Tibial artery (tissue), 4 donors: ENCODE measurements around the gene SCLT1.

Experiments
- DNase-seq, 2 donors: peaks; one replicate each; pipeline ENCODE4 v3.0.0-alpha.2; 2019
- H3K27ac ChIP-seq, 2 donors: fragments of 200-600 bp; sonication (generic) in 1 of 2; 1 replicate in 1 of 2; 2 replicates in 1 of 2; pipeline ENCODE4 v1.5.1; 2018 to 2019; ENCODE audit warnings: mild to moderate bottlenecking in 1 of 2
- H3K27me3 ChIP-seq, 2 donors: fragments of 200-600 bp; sonication (generic) in 1 of 2; one replicate each; pipeline versions ENCODE4 v1.5.1 to v1.6.0; 2016 to 2019
- H3K36me3 ChIP-seq, 3 donors: fragments of 200-600 bp; sonication (generic) in 2 of 3; one replicate each; pipeline ENCODE4 v1.5.1; 2016 to 2019; ENCODE audit warnings: mild to moderate bottlenecking in 2 of 3
- H3K4me1 ChIP-seq, 4 donors: fragments of 200-600 bp; sonication (generic) in 2 of 4; 1 replicate in 3 of 4; 2 replicates in 1 of 4; pipeline ENCODE4 v1.5.1; 2016 to 2019
- H3K4me3 ChIP-seq, 2 donors: fragments of 200-600 bp; sonication (generic) in 1 of 2; 1 replicate in 1 of 2; 2 replicates in 1 of 2; pipeline ENCODE4 v1.5.1; 2018 to 2019; ENCODE audit warnings: mild to moderate bottlenecking in 2 of 2
- H3K9me3 ChIP-seq, 3 donors: fragments of 200-600 bp; sonication (generic) in 1 of 3; one replicate each; pipeline ENCODE4 v1.5.1; 2016 to 2019
- intact Hi-C: fragments of 100-400 bp; cut with DNase I; formaldehyde crosslinking; loops from one replicate; pipeline ENCODE4 v1.15.0; 2023; ENCODE audit warnings: low total_unique reads
- TF ChIP-seq, protein P1 (sequence below), 2 experiments: fragments of 200-600 bp in 1 of 2; fragments of 450-650 bp in 1 of 2; IDR thresholded peaks; one replicate each; pipeline ENCODE4 v1.5.1; 2017 to 2019; ENCODE audit warnings: antibody characterized with exemption in 2 of 2, mild to moderate bottlenecking in 1 of 2, moderate library complexity in 1 of 2

Gene SCLT1

DNA sequence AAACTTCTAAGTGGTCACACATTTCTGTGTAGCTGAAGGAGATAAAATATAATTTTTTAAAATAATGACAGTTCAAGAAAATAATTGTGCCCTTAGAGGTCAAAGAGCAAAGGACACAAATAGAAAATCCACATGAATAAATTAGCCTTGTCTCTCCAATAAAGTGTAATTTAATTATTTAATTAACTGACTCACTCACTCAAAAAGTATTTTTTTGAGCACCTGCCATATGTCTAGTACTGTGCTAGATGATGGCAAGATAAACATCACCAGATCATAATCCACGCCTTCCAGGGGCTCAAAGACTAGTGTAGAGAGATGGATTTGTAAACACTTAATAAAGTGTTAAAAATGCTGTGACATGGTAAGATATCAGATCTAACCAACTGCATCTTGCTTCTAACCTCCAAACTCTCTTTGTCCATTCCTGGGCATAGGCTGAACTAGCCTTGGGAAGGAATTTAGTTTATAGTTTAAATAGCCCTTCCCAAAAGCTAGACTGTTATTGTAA is 112.5 kb downstream of the SCLT1 start:
- TF ChIP-seq, protein P1, sequence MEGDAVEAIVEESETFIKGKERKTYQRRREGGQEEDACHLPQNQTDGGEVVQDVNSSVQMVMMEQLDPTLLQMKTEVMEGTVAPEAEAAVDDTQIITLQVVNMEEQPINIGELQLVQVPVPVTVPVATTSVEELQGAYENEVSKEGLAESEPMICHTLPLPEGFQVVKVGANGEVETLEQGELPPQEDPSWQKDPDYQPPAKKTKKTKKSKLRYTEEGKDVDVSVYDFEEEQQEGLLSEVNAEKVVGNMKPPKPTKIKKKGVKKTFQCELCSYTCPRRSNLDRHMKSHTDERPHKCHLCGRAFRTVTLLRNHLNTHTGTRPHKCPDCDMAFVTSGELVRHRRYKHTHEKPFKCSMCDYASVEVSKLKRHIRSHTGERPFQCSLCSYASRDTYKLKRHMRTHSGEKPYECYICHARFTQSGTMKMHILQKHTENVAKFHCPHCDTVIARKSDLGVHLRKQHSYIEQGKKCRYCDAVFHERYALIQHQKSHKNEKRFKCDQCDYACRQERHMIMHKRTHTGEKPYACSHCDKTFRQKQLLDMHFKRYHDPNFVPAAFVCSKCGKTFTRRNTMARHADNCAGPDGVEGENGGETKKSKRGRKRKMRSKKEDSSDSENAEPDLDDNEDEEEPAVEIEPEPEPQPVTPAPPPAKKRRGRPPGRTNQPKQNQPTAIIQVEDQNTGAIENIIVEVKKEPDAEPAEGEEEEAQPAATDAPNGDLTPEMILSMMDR (IDR thresholded peaks at IDR 0.05), result no peak
- intact Hi-C loops, result no loop called here
- no peaks in the 10 kb centered on the region for H3K27me3 ChIP-seq
- no peak for DNase-seq
- peaks cover 0 to 1% (median 0%) of the 10 kb centered on the region in 3 donors for H3K36me3 ChIP-seq
- H3K27ac ChIP-seq, result no peak overlapping the region
- no peaks in the 10 kb centered on the region for H3K9me3 ChIP-seq
- no peak overlapping the region for H3K4me3 ChIP-seq
- H3K4me1 ChIP-seq, result no peaks in the 10 kb centered on the region

DNA sequence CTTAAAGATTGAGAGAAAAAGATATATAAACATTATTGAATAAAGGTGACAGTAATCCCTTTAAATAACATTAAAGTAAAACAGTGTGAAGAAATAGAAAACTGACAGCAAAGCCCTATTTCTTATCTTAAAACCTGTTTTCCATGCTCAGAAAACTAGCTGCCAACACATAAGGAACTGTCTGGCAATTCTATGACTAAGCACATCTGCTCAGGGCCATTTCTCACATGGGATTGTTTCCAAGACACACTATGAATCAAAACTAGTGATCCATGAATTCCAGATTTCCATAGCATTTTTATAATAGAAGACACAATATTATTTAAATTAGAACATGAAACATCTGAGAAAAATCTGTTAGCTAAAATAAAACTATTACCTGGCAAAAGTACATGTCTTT is 113.4 kb downstream of the SCLT1 start:
- no peak overlapping the region for H3K27ac ChIP-seq
- no peaks in the 10 kb centered on the region for H3K27me3 ChIP-seq
- intact Hi-C loops, result no loop called here
- no peaks in the 10 kb centered on the region for H3K9me3 ChIP-seq
- no peaks in the 10 kb centered on the region for H3K4me1 ChIP-seq
- no peak for DNase-seq
- TF ChIP-seq, protein P1 (IDR thresholded peaks at IDR 0.05), result no peak
- no peaks in the 10 kb centered on the region for H3K36me3 ChIP-seq
- no peak overlapping the region for H3K4me3 ChIP-seq

DNA sequence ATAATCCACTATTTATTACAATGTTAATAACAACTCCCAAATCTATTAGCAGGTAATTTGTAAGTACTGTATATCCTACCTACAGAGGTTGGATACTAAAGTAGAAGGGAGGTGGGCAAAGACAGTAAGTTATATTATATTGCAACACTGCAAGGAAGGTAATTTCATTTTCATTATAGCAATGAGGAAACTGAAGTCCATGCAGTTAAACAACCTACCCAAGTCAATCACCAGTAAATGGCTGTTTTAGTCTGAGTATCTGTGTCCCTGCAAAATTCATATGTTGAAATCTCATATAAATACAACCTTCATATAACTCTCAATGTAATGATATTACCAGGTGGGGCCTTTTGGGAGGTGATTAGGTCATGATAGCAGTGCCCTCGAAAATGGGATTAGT is 114.4 kb downstream of the SCLT1 start:
- Histone ChIP-seq H3K4me1 (no peaks in the 10 kb centered on the region), H3K36me3 (no peaks in the 10 kb centered on the region), H3K27me3 (no peaks in the 10 kb centered on the region), H3K9me3 (no peaks in the 10 kb centered on the region), H3K4me3 (no peak overlapping the region), H3K27ac (no peak overlapping the region)
- TF ChIP-seq, protein P1 (IDR thresholded peaks at IDR 0.05), result no peak
- intact Hi-C loops, result no loop called here
- no peak for DNase-seq

DNA sequence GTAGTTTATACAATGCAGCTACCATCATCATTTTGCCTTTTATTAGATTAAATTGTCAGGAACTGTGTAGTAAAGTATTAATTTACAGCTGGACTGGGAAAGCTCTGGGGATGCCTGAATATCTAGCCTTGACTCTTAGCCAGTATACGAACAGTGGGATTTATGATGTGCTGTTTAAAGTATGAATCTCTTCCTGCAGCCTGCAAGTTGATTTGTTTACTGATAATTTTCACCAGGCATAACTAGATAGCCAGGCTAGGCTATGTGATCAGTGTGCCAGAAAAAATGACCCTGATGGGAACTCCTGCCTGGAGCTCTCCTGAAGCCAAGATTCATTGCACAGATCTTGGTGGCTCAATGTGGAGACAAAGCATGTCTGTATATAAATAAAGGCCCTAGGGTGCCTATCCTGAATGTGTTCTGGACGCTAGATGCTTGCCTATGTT is 119.2 kb downstream of the SCLT1 start:
- Histone ChIP-seq H3K27me3 (no peaks in the 10 kb centered on the region), H3K4me1 (no peaks in the 10 kb centered on the region), H3K27ac (no peak overlapping the region), H3K4me3 (no peak overlapping the region), H3K36me3 (peaks cover 0 to 2% (median 0%) of the 10 kb centered on the region in 3 donors), H3K9me3 (no peaks in the 10 kb centered on the region)
- TF ChIP-seq, protein P1 (IDR thresholded peaks at IDR 0.05), result no peak
- no peak for DNase-seq
- intact Hi-C loops, result no loop called here

DNA sequence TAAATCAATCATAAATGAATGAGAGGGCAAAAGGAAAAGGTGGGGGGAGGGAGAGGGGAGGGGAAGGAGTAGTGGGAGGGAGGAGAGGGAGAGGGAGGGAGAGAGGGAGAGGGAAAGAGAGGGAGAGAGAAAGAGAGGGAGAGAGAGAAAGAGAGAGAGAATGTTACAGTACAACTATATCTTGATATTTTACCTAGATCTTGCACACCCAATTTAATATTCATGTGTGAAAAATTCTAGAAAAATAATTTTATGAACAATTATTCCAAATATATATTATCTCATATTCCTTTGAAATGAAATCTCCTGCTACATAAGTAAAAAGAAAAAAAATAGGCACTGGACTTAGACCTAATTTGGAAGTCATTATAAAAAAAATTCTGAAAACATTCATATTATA is 120.0 kb downstream of the SCLT1 start:
- DNase-seq, result no peak
- Histone ChIP-seq H3K9me3 (no peaks in the 10 kb centered on the region), H3K27me3 (no peaks in the 10 kb centered on the region), H3K27ac (no peak overlapping the region), H3K36me3 (peaks cover 0 to 6% (median 0%) of the 10 kb centered on the region in 3 donors), H3K4me3 (no peak overlapping the region), H3K4me1 (no peaks in the 10 kb centered on the region)
- intact Hi-C loops, result no loop called here
- TF ChIP-seq, protein P1 (IDR thresholded peaks at IDR 0.05), result no peak

DNA sequence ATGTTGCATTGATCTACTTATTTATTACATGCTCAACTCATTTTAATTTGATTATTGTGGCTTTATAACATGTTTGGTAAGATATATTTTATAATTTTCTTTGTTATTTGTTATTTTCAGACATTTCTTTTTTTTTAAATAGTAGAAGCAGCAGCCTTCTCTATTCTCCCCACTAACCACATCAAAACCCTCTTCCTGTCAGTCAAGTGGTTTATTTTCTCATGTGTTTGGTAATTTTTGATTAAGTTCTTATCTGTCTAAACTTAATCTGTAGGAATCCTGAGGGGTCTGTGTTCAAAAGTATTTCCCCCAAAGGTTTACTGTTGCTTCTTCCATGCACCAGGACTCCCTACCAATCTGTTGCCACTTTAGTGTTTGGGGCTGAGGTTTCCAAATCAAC is 131.9 kb downstream of the SCLT1 start:
- Histone ChIP-seq H3K9me3 (no peaks in the 10 kb centered on the region), H3K4me1 (no peaks in the 10 kb centered on the region), H3K4me3 (no peak overlapping the region), H3K36me3 (peaks cover 0 to 6% (median 4%) of the 10 kb centered on the region in 3 donors), H3K27ac (no peak overlapping the region), H3K27me3 (no peaks in the 10 kb centered on the region)
- TF ChIP-seq, protein P1 (IDR thresholded peaks at IDR 0.05), result no peak
- no peak for DNase-seq
- intact Hi-C loops, result no loop called here
